ENCODE measurements around the gene ZDHHC11B.

DNA sequence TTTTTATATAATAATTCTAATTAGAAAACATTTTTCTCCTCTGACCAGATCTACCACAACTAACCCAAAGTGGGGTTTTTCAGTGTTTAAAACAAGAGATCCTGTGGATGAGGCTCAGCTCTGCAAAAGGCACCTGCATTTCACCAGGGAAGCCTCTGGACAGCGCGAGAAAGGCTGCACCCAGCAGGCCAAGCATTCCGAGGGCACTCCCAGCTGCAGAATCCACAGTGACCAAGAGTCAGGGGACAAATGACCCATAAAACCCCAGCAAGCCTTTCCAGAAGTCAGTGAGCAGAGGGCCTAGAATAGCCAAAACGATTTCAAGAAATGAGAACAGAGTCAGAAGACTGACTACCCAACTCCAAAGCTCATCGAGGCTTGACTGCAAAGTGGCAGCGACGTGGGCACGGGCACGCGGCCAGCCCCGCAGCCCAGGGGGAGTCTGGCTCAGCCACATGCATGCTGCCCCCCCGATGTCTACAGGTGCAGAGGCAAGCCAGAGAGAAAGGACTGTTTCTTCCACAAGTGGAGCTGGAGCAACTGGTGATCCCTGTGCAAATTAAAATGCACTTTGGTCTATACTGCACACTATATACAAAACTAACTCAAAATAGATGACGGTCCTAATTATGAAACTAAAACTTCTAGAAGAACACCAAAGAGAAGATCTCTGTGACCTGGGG, 117.6 kb downstream of the ZDHHC11B start:
- TF ChIP-seq CTCF (IDR thresholded peaks at IDR 0.05) (no peak), EP300 (IDR thresholded peaks at IDR 0.05) (no peak)

All from tibial nerve (tissue), 4 donors.